HFF-Myc (cell line): ENCODE results near the gene PARD6B.
"Not testable (repeated sequence)": the region's sequence is repeated elsewhere in the genome, so short reads cannot be mapped to it uniquely, and the experiment has no call there.

Source experiments
- DNase-seq: peaks from one replicate; pipeline ENCODE4 v3.0.0-alpha.2; 2011; ENCODE audit warnings: low read depth; ENCODE audit errors: extremely low read depth
- H3K4me3 ChIP-seq: replicated peaks from 2 replicates; pipeline ENCODE4 v1.5.1; 2011; ENCODE audit warnings: low read depth, mild to moderate bottlenecking, control low read depth, low read length
- TF ChIP-seq, protein P1 (sequence below): IDR thresholded peaks from 2 replicates; pipeline ENCODE4 v1.5.1; 2012; ENCODE audit warnings: mild to moderate bottlenecking, low read depth, low read length, control low read depth; ENCODE audit errors: missing control alignments

Gene PARD6B

DNA sequence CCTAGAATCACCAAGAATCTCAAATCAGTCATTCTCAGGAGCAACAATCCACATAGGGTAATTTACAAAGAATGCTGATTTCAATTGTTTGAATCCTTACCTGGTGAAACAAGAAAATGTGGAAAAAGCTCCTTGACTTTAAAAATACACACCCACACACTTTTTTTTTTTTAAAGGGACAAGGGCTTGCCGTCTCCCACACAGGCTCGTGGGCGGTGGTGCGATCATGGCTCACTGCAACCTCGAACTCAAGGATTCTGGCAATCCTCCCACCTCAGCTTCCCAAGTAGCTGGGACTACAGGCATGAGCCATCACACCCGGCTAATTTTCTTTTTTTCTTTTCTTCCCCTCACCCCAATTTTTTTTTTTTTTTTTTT, 30.7 kb downstream of the PARD6B start:
- no peak for DNase-seq
- TF ChIP-seq, protein P1, sequence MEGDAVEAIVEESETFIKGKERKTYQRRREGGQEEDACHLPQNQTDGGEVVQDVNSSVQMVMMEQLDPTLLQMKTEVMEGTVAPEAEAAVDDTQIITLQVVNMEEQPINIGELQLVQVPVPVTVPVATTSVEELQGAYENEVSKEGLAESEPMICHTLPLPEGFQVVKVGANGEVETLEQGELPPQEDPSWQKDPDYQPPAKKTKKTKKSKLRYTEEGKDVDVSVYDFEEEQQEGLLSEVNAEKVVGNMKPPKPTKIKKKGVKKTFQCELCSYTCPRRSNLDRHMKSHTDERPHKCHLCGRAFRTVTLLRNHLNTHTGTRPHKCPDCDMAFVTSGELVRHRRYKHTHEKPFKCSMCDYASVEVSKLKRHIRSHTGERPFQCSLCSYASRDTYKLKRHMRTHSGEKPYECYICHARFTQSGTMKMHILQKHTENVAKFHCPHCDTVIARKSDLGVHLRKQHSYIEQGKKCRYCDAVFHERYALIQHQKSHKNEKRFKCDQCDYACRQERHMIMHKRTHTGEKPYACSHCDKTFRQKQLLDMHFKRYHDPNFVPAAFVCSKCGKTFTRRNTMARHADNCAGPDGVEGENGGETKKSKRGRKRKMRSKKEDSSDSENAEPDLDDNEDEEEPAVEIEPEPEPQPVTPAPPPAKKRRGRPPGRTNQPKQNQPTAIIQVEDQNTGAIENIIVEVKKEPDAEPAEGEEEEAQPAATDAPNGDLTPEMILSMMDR, result no peak
- H3K4me3 ChIP-seq, result no peak overlapping the region

DNA sequence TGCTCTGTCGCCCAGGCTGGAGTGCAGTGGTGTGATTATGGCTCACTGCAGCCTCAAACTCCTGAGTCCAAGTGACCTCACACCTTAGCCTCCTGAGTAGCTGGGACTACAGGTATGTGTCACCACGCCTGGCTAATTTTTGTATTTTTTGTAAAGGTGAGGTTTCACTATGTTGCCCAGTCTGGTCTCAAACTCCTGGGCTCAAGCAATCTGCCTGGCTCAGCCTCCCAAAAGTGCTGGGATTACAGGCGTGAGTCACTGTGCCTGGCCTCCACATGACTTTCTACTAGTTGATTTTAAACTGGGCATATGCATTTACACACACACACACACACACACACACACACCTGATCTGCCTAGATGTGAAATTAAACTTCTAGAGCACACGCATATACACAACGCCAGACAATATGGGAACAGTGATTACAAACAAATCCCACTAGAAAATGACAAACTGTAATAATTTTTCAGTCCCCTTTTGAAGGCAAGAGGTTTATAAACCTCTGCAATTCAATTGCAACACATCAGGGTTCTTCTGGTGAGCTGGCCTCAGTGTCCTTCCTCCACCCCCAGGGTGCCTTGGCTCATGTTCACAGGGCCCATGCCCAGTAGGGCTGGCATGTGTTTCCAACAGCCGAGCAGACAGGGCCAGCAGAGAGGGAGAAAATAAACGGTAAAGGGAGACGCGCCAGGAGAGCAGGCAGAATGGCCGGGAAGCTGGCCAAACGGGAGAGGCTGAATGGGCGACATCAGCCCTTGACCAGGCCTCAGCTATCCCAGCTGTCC, 31.2 kb downstream of the PARD6B start:
- TF ChIP-seq, protein P1, result no peak
- H3K4me3 ChIP-seq, result no peak overlapping the region
- no peak for DNase-seq

DNA sequence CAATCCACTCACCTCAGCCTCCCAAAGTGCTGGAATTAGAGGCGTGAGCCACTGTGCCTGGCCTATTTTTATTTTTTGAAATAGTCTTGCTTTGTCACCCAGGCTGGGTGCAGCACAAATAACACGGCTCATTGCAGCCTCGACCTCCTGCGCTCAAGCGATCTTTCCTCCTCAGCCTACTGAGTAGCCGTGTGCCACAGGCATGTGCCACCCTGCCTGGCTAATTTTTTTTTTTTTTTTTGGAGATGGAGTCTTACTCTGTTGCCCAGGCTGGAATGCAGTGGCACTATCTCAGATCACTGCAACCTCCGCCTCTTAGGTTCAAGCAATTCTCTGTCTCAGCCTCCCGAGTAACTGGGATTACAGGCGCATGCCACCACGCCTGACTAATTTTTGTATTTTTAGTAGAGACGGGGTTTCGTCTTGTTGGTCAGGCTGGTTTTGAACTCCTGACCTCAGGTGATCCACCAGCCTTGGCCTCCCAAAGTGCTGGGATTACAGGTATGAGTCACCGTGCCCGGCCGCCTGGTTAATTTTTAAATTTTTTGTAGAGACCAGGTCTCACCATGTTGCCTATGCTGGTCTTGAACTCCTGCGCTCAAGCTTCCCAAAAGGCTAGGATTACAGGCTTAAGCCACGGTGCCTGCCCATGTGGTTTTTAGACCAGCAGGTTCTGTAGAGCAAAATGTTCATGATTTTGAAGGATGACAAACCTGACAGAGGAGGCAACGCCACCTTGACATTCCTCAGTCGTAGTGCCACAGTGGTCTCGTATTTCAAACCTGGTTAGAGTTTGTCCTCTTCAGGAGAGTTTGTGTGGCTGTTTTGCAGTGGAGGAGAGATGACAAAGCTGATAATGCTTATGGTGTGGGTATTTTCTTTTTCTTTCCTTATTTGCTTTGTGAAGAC, 32.4 kb downstream of the PARD6B start:
- DNase-seq, result not testable (repeated sequence)

DNA sequence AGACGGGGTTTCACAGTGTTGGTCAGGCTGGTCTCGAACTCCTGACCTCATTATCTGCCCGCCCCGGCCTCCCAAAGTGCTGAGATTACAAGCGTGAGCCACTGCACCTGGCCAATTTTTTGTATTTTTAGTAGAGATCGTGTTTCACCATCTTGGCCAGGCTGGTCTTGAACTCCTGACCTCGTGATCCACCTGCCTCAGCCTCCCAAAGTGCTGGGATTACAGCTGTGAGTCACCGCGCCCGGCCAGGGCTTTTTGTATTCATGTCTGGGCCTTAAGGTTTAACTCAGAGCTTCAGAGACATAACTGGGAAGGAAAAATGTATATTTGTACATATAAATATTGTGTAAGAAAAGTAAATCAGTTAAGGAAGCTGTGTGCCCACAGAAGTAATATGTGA, 33.9 kb downstream of the PARD6B start:
- not testable (repeated sequence) for H3K4me3 ChIP-seq, DNase-seq

More for the DNA sequence above, 32.4 kb downstream of the PARD6B start:
- H3K4me3 ChIP-seq, result not testable (repeated sequence)

DNA sequence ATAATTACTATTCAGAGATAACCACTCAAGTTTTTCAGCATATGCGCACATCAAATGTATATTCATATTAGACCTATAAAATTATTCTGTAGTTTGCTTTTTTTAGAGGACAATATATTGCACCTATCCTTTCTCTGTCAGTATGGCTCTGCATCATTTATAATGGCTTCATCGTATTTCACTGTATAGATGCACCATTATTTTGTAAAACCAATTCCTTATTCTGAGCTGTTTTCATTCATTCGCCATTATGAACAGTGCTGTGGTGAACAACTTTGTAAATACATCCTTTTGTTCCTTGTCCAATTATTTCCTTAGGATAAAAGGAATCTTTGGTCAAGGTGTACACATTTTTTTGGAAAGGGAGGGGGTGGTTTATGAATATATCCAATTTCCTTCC, 34.3 kb downstream of the PARD6B start:
- H3K4me3 ChIP-seq, result no peak overlapping the region
- TF ChIP-seq, protein P1, result no peak
- no peak for DNase-seq

DNA sequence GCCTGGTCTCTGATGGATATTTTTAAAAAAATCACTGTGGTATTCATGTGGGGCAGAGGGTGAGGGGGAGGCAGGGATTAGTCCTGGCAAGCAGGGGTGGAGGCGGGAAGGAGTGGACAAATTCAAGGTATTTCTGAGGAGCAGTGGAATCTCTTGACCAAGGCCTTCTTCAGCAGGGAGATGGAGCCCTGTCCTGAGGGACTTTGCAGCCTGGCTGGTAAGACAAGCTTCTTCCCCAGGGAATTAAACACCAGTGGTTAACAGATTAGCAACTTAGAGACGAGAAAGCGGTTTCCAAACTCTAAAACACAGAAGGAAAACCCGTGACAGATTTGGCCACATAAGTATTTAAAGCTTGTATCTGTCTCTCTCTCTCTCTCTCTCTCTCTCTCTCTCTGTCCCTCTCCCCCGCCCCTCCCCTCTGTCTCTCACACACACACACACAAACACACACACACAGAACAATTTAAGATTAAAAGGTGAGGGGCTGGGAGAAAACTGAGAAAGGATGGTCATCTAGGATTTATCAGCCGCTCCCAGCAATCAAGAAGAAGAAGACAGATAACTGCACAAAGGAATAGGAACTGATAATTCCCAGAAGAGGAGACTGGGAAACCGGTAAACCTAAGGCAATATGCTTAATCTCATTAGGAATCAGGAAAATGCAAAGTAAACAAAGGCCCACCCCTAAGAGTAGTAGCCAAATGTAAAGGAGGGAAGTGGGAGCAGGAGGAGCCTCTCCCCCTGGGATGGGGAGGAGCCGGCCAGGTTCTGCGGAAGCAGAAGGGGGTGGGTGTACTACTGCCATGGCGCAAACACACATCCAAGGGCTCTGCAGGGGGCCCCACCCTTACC, 35.8 kb downstream of the PARD6B start:
- DNase-seq, H3K4me3 ChIP-seq: not testable (repeated sequence)

DNA sequence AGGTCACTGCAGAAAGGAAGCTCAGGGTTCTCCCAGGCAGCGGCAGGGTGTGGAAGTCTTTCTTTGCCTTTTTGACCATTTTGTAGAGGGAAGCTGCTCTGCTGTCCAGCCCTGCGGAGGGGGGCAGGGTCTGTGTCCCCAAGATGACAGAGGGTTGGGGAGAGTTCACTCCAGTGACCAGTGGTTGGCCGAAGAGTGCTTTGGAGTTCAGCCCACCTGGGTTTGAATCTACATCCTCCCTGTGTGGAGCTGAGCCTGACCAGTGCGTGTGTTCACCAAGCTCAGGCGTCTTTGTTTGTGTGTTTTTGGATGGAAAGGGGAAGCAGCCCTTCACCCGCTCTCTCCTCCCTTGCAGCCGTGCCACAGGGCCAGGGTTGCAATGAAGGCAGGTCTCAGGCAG, 37.6 kb downstream of the PARD6B start:
- not testable (repeated sequence) for DNase-seq, H3K4me3 ChIP-seq

DNA sequence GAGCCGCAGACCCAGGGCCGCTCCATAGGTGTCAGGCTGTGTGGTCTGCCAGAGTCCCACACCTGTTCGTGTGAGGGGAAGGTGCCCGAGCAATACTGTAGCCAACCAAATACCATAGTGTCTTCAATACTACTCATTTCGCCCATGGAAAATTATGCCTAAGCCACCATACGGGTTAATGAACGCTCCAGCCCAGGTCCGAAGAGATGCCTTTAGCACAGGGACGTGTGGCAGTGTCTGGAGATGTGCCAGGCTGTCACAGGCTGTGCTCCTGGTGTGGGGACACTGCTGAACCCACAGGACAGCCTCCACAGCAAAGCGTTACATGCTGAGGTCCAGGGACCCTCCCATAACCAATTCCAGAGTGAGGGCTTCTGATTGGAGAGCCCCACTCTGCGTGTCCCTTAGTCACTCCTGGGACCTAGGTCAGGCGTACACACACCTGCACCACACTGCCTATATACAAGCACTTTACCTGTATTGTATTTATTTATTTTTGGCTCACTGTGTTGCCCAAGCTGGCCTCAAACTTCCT, 38.2 kb downstream of the PARD6B start:
- H3K4me3 ChIP-seq, DNase-seq: not testable (repeated sequence)

- H3K4me3 ChIP-seq, DNase-seq: not testable (repeated sequence)
Observed at GRCh38 chr20:50771419-50772080, 40.2 kb downstream of the PARD6B start.
